ENCODE measurements around the gene DDX39B.

Gene DDX39B

DNA sequence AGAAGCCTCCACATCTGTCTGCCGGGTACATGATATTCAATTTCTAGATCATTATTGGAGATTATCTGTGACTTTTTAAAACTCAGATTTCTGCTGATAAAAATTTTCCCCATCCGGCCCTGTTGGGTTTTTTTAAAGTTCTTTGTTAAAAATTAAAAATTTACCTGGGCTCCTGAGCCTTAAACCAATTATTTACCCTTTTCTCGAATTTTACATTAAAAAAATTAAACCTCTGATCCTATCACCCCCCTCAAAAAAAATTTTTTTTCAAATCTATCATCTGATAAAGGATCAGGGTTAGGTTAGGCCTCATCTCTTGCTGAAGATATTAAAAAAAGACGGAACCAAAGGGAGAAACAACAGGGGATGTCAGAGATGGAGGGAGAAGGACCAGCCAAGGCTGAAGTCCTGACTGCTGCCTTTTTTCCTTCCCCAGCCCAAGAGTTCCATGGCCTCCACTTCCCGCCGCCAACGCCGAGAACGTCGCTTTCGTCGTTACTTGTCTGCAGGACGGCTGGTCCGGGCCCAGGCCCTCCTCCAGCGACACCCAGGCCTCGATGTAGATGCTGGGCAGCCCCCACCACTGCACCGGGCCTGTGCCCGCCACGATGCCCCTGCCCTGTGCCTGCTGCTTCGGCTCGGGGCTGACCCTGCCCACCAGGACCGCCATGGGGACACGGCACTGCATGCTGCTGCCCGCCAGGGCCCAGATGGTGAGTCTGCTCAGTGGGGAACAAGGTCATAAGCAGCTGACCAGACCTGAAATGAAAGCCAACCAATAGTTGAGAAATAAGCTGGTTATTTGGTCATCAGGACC is 6.1 kb upstream of the DDX39B start:
- CTCF ChIA-PET: interaction anchor here (0.6 to 24.7 kb wide), 14 partner anchors 11 to 283 kb away, joined by 3 to 557 read pairs (median 4); partner anchors contain the start of genes GPANK1, LST1, LTB and MICB
- 89% methylated on average over 20 of the region's 24 CpGs for WGBS (ENCODE audit: insufficient coverage)
- DNase-seq: no peak

GRCh38 chr6:31546958-31547726 is 5.3 kb upstream of the DDX39B start, which contains the start of gene NFKBIL1:
NFKBIL1 (plus strand) TSS chr6:31547608; CDS start chr6:31547695, 87 bp downstream.
- H3K9me3 ChIP-seq (ENCODE audit: control extremely low read depth in 1 of 5, control insufficient read depth in 4 of 5, insufficient read depth in 2 of 5, low read depth in 1 of 5, low read length in 4 of 5): no peaks in the 10 kb centered on the region
- peak within 1 kb of the TSS; percentile 74 to 91 for H3K27ac ChIP-seq (ENCODE audit: insufficient read depth in 1 of 2, low read depth in 1 of 2, low read length in 2 of 2, poor library complexity in 1 of 2, severe bottlenecking in 2 of 2)
- CTCF ChIA-PET: interaction anchor here (0.7 to 24.7 kb wide), 13 partner anchors 12 to 183 kb away, joined by 3 to 557 read pairs (median 4); partner anchors contain the start of genes C6orf47, LST1, LTB and MICB
- no peaks in the 10 kb centered on the region for H3K27me3 ChIP-seq (replicated peaks in 2 of 5; ENCODE audit: control insufficient read depth in 4 of 5, insufficient read depth in 5 of 5, low read length in 4 of 5)
- H3K36me3 ChIP-seq (ENCODE audit: control insufficient read depth in 4 of 4, insufficient read depth in 4 of 4, low read length in 3 of 4): peaks cover 0 to 7% (median under 1%) of the 10 kb centered on the region in 4 experiments
- peak within 1 kb of the TSS in 6 of 7 experiments; percentile 60 to 81 (median 72) for H3K4me3 ChIP-seq (ENCODE audit: control insufficient read depth in 1 of 7, extremely low read depth in 1 of 7, insufficient read depth in 4 of 7, low read depth in 2 of 7, low read length in 6 of 7)
- WGBS (ENCODE audit: insufficient coverage): under 1% methylated on average over 15 of the region's 25 CpGs
- peak; percentile 90 to 97 (median 91) for DNase-seq
- peaks cover 9 to 49% (median 31%) of the 10 kb centered on the region in 4 experiments for H3K4me1 ChIP-seq (ENCODE audit: control extremely low read depth in 1 of 4, control insufficient read depth in 4 of 4, insufficient read depth in 4 of 4, low read length in 3 of 4)
- POLR2A ChIA-PET: interaction anchor here (0.8 to 1.5 kb wide), 6 partner anchors 34 to 118 kb away, joined by 3 to 5 read pairs (median 3); partner anchors contain the start of genes C6orf47, GPANK1, LST1 and LTB

More for the DNA sequence above, 6.1 kb upstream of the DDX39B start:
- no peaks in the 10 kb centered on the region for H3K9me3 ChIP-seq (ENCODE audit: control extremely low read depth in 1 of 5, control insufficient read depth in 4 of 5, insufficient read depth in 2 of 5, low read depth in 1 of 5, low read length in 4 of 5)
- peaks cover 0 to 7% (median under 1%) of the 10 kb centered on the region in 4 experiments for H3K36me3 ChIP-seq (ENCODE audit: control insufficient read depth in 4 of 4, insufficient read depth in 4 of 4, low read length in 3 of 4)
- peak overlapping the region; percentile 74 to 91 for H3K27ac ChIP-seq (ENCODE audit: insufficient read depth in 1 of 2, low read depth in 1 of 2, low read length in 2 of 2, poor library complexity in 1 of 2, severe bottlenecking in 2 of 2)
- peaks cover 9 to 44% (median 24%) of the 10 kb centered on the region in 4 experiments for H3K4me1 ChIP-seq (ENCODE audit: control extremely low read depth in 1 of 4, control insufficient read depth in 4 of 4, insufficient read depth in 4 of 4, low read length in 3 of 4)
- POLR2A ChIA-PET: interaction anchor here (0.8 to 1.5 kb wide), 4 partner anchors 33 to 51 kb away, joined by 3 to 5 read pairs (median 4); partner anchors contain the start of genes LST1 and LTB
- no peaks in the 10 kb centered on the region for H3K27me3 ChIP-seq (replicated peaks in 2 of 5; ENCODE audit: control insufficient read depth in 4 of 5, insufficient read depth in 5 of 5, low read length in 4 of 5)
- peak overlapping the region in 6 of 7 experiments; percentile 60 to 81 (median 72) for H3K4me3 ChIP-seq (ENCODE audit: control insufficient read depth in 1 of 7, extremely low read depth in 1 of 7, insufficient read depth in 4 of 7, low read depth in 2 of 7, low read length in 6 of 7)

GRCh38 chr6:31546339-31546957 is 4.6 kb upstream of the DDX39B start, which contains the start of gene ATP6V1G2:
ATP6V1G2 (minus strand) TSS chr6:31546608; CDS start chr6:31546559, 49 bp downstream.
- POLR2A ChIA-PET: interaction anchor here (0.9 to 1.1 kb wide), 5 partner anchors 34 to 281 kb away, joined by 3 to 5 read pairs (median 3); partner anchors contain the start of genes C6orf47, GPANK1 and HSPA1B
- H3K36me3 ChIP-seq (ENCODE audit: control insufficient read depth in 4 of 4, insufficient read depth in 4 of 4, low read length in 3 of 4): peaks cover 0 to 7% (median under 1%) of the 10 kb centered on the region in 4 experiments
- H3K27ac ChIP-seq (ENCODE audit: insufficient read depth in 1 of 2, low read depth in 1 of 2, low read length in 2 of 2, poor library complexity in 1 of 2, severe bottlenecking in 2 of 2): peak within 1 kb of the TSS; percentile 74 to 91
- peak; percentile 86 to 89 (median 87) for DNase-seq
- peaks cover 8 to 49% (median 31%) of the 10 kb centered on the region in 4 experiments for H3K4me1 ChIP-seq (ENCODE audit: control extremely low read depth in 1 of 4, control insufficient read depth in 4 of 4, insufficient read depth in 4 of 4, low read length in 3 of 4)
- no peaks in the 10 kb centered on the region for H3K9me3 ChIP-seq (ENCODE audit: control extremely low read depth in 1 of 5, control insufficient read depth in 4 of 5, insufficient read depth in 2 of 5, low read depth in 1 of 5, low read length in 4 of 5)
- H3K27me3 ChIP-seq (replicated peaks in 2 of 5; ENCODE audit: control insufficient read depth in 4 of 5, insufficient read depth in 5 of 5, low read length in 4 of 5): no peaks in the 10 kb centered on the region
- WGBS (ENCODE audit: insufficient coverage): 15% methylated on average over 8 of the region's 11 CpGs
- CTCF ChIA-PET: interaction anchor here (0.6 to 24.7 kb wide), 17 partner anchors 12 to 406 kb away, joined by 3 to 557 read pairs (median 3); partner anchors contain the start of genes C6orf47, LST1, LTB and MICB
- peak within 1 kb of the TSS in 6 of 7 experiments; percentile 60 to 81 (median 72) for H3K4me3 ChIP-seq (ENCODE audit: control insufficient read depth in 1 of 7, extremely low read depth in 1 of 7, insufficient read depth in 4 of 7, low read depth in 2 of 7, low read length in 6 of 7)

GRCh38 chr6:31545291-31545690 is 3.5 kb upstream of the DDX39B start:
- CTCF ChIA-PET: interaction anchor here (1.1 to 24.7 kb wide), 6 partner anchors 37 to 145 kb away, joined by 3 to 557 read pairs (median 4); partner anchors contain the start of genes LST1, LTB, NCR3 and TNF
- WGBS (ENCODE audit: insufficient coverage): 92% methylated on average over 7 of the region's 7 CpGs
- Histone ChIP-seq H3K9me3 (ENCODE audit: control extremely low read depth in 1 of 5, control insufficient read depth in 4 of 5, insufficient read depth in 2 of 5, low read depth in 1 of 5, low read length in 4 of 5) (no peaks in the 10 kb centered on the region), H3K4me3 (ENCODE audit: control insufficient read depth in 1 of 7, extremely low read depth in 1 of 7, insufficient read depth in 4 of 7, low read depth in 2 of 7, low read length in 6 of 7) (no peak overlapping the region), H3K27ac (ENCODE audit: insufficient read depth in 1 of 2, low read depth in 1 of 2, low read length in 2 of 2, poor library complexity in 1 of 2, severe bottlenecking in 2 of 2) (no peak overlapping the region), H3K4me1 (ENCODE audit: control extremely low read depth in 1 of 4, control insufficient read depth in 4 of 4, insufficient read depth in 4 of 4, low read length in 3 of 4) (peaks cover 11 to 56% (median 36%) of the 10 kb centered on the region in 4 experiments), H3K36me3 (ENCODE audit: control insufficient read depth in 4 of 4, insufficient read depth in 4 of 4, low read length in 3 of 4) (peaks cover 0 to 6% (median 2%) of the 10 kb centered on the region in 4 experiments), H3K27me3 (replicated peaks in 2 of 5; ENCODE audit: control insufficient read depth in 4 of 5, insufficient read depth in 5 of 5, low read length in 4 of 5) (no peaks in the 10 kb centered on the region)
- DNase-seq: no peak
- POLR2A ChIA-PET: no interaction called here

DNA sequence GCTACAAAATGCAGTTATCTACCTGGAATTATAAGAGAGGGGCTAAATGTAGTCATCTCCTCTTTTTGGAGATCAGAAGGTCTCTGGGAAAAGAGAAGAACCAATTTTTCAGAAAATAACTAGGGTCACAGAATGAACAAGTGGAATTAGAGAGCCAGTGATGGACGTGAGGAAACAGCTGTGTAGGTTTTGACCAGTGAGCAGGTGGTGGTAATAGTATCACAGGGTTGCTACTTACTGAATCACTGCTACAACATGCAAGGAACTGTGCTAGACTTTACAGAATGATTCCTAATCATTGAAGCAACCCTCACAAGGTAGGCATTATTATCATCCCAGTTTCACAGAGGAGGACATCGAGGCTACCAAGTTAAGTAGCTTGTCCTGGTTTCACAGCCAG is 2.9 kb upstream of the DDX39B start:
- 95% methylated on average over 2 of the region's 2 CpGs for WGBS (ENCODE audit: insufficient coverage)
- Histone ChIP-seq H3K4me3 (ENCODE audit: control insufficient read depth in 1 of 7, extremely low read depth in 1 of 7, insufficient read depth in 4 of 7, low read depth in 2 of 7, low read length in 6 of 7) (no peak overlapping the region), H3K9me3 (ENCODE audit: control extremely low read depth in 1 of 5, control insufficient read depth in 4 of 5, insufficient read depth in 2 of 5, low read depth in 1 of 5, low read length in 4 of 5) (no peaks in the 10 kb centered on the region), H3K4me1 (ENCODE audit: control extremely low read depth in 1 of 4, control insufficient read depth in 4 of 4, insufficient read depth in 4 of 4, low read length in 3 of 4) (peaks cover 15 to 62% (median 42%) of the 10 kb centered on the region in 4 experiments), H3K27ac (ENCODE audit: insufficient read depth in 1 of 2, low read depth in 1 of 2, low read length in 2 of 2, poor library complexity in 1 of 2, severe bottlenecking in 2 of 2) (no peak overlapping the region), H3K27me3 (replicated peaks in 2 of 5; ENCODE audit: control insufficient read depth in 4 of 5, insufficient read depth in 5 of 5, low read length in 4 of 5) (no peaks in the 10 kb centered on the region), H3K36me3 (ENCODE audit: control insufficient read depth in 4 of 4, insufficient read depth in 4 of 4, low read length in 3 of 4) (peaks cover under 1 to 12% (median 5%) of the 10 kb centered on the region in 4 experiments)
- ChIA-PET POLR2A (no interaction called here), CTCF (interaction anchor here (1.1 to 24.7 kb wide), 4 partner anchors 38 to 146 kb away, joined by 3 to 557 read pairs (median 244); partner anchors contain the start of genes LST1, LTB, NCR3 and TNF)
- DNase-seq: no peak

- CTCF ChIA-PET: interaction anchor here (1.6 to 24.7 kb wide), 4 partner anchors 17 to 55 kb away, joined by 3 to 557 read pairs (median 244); partner anchors contain the start of genes LST1, LTB, NCR3 and TNF
- peaks cover 17 to 63% (median 52%) of the 10 kb centered on the region in 4 experiments for H3K4me1 ChIP-seq (ENCODE audit: control extremely low read depth in 1 of 4, control insufficient read depth in 4 of 4, insufficient read depth in 4 of 4, low read length in 3 of 4)
These were observed 1.8 kb upstream of the DDX39B start for GRCh38 chr6:31543639-31544038.

More at GRCh38 chr6:31543639-31544038, 1.8 kb upstream of the DDX39B start:
- H3K9me3 ChIP-seq (ENCODE audit: control extremely low read depth in 1 of 5, control insufficient read depth in 4 of 5, insufficient read depth in 2 of 5, low read depth in 1 of 5, low read length in 4 of 5): no peaks in the 10 kb centered on the region
- 95% methylated on average over 3 of the region's 6 CpGs for WGBS (ENCODE audit: insufficient coverage)
- H3K36me3 ChIP-seq (ENCODE audit: control insufficient read depth in 4 of 4, insufficient read depth in 4 of 4, low read length in 3 of 4): peaks cover 9 to 23% (median 14%) of the 10 kb centered on the region in 4 experiments
- no peaks in the 10 kb centered on the region for H3K27me3 ChIP-seq (replicated peaks in 2 of 5; ENCODE audit: control insufficient read depth in 4 of 5, insufficient read depth in 5 of 5, low read length in 4 of 5)
- H3K27ac ChIP-seq (ENCODE audit: insufficient read depth in 1 of 2, low read depth in 1 of 2, low read length in 2 of 2, poor library complexity in 1 of 2, severe bottlenecking in 2 of 2): peak overlapping the region in 1 of 2 experiments; percentile 100
- H3K4me3 ChIP-seq (ENCODE audit: control insufficient read depth in 1 of 7, extremely low read depth in 1 of 7, insufficient read depth in 4 of 7, low read depth in 2 of 7, low read length in 6 of 7): no peak overlapping the region
- DNase-seq: no peak
- POLR2A ChIA-PET: no interaction called here
